H1 (cell line): ENCODE data around the gene SYDE2. TPM values are rescaled to one million over a fixed set of nuclear protein-coding genes. Genes with fewer than 3 reads are reported as not detected.

Experiments used
- MAFK ChIP-seq: IDR thresholded peaks from 2 replicates; pipeline ENCODE4 v1.6.1; 2012; ENCODE audit warnings: low read depth, mild to moderate bottlenecking, improper control_type of control experiment, low read length
- NANOG ChIP-seq: IDR thresholded peaks from 2 replicates; pipeline ENCODE4 v1.6.1; 2011; ENCODE audit warnings: low read length, low read depth, mild to moderate bottlenecking, inconsistent platforms; ENCODE audit not compliant: insufficient read depth, poor library complexity, severe bottlenecking
- RAD21 ChIP-seq, 2 experiments: IDR thresholded peaks in 1 of 2; conservative IDR thresholded peaks in 1 of 2; 2 replicates each; pipeline ENCODE4 v1.6.1; 2011; ENCODE audit warnings: low read depth in 2 of 2, low read length in 2 of 2, improper control_type of control experiment in 1 of 2, inconsistent platforms in 1 of 2, mild to moderate bottlenecking in 1 of 2, moderate library complexity in 1 of 2
- RNF2 ChIP-seq: fragments of 200-900, 300-1000 bp; sonication (generic); IDR thresholded peaks from 2 replicates; pipeline ENCODE4 v1.7.1; 2016; ENCODE audit warnings: borderline replicate concordance, low read depth, mild to moderate bottlenecking, antibody characterized with exemption, low read length; ENCODE audit not compliant: poor library complexity, severe bottlenecking; ENCODE audit errors: missing control alignments
- SAP30 ChIP-seq: fragments of 300-600 bp; sonication (generic); IDR thresholded peaks from 2 replicates; pipeline ENCODE4 v1.7.1; 2012; ENCODE audit warnings: low read length, moderate library complexity, mild to moderate bottlenecking, inconsistent platforms; ENCODE audit not compliant: insufficient read depth, insufficient replicate concordance
- SUZ12 ChIP-seq: fragments of 200-600 bp; sonication (generic); IDR thresholded peaks from 2 replicates; pipeline ENCODE4 v1.6.1; 2012; ENCODE audit warnings: mild to moderate bottlenecking, inconsistent platforms, low read length, moderate library complexity, mixed read lengths
- polyA plus RNA-seq, 7 experiments: library from polyadenylated mRNA; depleted of rRNA in 3 of 7; stranded (reverse) in 5 of 7; unstranded in 2 of 7; fragments of >200 nt in 5 of 7; fragments of 200-250 nt in 2 of 7; gene quantifications; 1 replicate in 5 of 7; 2 replicates in 1 of 7; 4 replicates in 1 of 7; pipeline versions ENCODE4 v1.2.1 to v1.2.3, GENCODE V29; 2011 to 2013; ENCODE audit warnings: missing spikeins in 2 of 7, mixed read lengths in 2 of 7
- total RNA-seq: library from RNA; stranded (reverse); fragmentation: NEBNext Ultra II Directional; extraction: Animal tissue kit (Norgen Biotek cat#: 25700); gene quantifications from 2 replicates; pipeline ENCODE4 v1.2.1, GENCODE V29; 2021
- TF ChIP-seq, protein P1 (sequence below): fragments of 300-600 bp; sonication (generic); IDR thresholded peaks from 2 replicates; pipeline ENCODE4 v1.7.1; 2012; ENCODE audit warnings: low read length, moderate library complexity, mild to moderate bottlenecking, inconsistent platforms; ENCODE audit not compliant: insufficient replicate concordance
- TF ChIP-seq, protein P2 (sequence below): IDR thresholded peaks from 2 replicates; pipeline ENCODE4 v1.6.1; 2012; ENCODE audit warnings: low read length, inconsistent platforms

The SYDE2 gene
- total and polyA plus RNA-seq, 2 of the 8 experiments (the other 6 are each of a cell fraction or from before 2014, with no cell fraction given): 1.6 to 14.6 TPM

DNA sequence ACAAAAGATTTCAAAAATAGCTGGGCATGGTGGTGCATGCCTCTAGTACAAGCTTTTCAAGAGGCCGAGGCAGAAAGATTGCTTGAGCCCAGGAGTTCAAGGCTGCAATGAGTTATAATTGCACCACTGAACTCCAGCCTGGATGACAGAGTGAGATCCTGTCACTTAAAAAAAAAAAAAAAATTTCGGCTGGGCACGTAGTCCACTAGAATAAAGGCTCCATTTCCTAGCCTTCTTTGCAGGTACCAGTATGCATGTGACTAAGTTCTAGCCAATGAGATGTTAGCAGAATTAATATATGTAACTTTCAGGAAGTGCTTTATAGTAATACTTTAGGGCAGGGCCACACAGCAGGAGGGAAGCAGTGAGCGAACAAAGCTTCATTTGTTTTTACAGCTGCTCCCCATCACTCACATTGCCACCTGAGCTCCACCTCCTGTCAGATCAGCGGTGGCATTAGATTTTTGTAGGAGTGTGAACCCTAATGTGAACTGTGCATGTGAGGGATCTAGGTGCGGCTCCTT is 28.8 kb upstream of the SYDE2 start (continued):
- TF ChIP-seq, protein P1, sequence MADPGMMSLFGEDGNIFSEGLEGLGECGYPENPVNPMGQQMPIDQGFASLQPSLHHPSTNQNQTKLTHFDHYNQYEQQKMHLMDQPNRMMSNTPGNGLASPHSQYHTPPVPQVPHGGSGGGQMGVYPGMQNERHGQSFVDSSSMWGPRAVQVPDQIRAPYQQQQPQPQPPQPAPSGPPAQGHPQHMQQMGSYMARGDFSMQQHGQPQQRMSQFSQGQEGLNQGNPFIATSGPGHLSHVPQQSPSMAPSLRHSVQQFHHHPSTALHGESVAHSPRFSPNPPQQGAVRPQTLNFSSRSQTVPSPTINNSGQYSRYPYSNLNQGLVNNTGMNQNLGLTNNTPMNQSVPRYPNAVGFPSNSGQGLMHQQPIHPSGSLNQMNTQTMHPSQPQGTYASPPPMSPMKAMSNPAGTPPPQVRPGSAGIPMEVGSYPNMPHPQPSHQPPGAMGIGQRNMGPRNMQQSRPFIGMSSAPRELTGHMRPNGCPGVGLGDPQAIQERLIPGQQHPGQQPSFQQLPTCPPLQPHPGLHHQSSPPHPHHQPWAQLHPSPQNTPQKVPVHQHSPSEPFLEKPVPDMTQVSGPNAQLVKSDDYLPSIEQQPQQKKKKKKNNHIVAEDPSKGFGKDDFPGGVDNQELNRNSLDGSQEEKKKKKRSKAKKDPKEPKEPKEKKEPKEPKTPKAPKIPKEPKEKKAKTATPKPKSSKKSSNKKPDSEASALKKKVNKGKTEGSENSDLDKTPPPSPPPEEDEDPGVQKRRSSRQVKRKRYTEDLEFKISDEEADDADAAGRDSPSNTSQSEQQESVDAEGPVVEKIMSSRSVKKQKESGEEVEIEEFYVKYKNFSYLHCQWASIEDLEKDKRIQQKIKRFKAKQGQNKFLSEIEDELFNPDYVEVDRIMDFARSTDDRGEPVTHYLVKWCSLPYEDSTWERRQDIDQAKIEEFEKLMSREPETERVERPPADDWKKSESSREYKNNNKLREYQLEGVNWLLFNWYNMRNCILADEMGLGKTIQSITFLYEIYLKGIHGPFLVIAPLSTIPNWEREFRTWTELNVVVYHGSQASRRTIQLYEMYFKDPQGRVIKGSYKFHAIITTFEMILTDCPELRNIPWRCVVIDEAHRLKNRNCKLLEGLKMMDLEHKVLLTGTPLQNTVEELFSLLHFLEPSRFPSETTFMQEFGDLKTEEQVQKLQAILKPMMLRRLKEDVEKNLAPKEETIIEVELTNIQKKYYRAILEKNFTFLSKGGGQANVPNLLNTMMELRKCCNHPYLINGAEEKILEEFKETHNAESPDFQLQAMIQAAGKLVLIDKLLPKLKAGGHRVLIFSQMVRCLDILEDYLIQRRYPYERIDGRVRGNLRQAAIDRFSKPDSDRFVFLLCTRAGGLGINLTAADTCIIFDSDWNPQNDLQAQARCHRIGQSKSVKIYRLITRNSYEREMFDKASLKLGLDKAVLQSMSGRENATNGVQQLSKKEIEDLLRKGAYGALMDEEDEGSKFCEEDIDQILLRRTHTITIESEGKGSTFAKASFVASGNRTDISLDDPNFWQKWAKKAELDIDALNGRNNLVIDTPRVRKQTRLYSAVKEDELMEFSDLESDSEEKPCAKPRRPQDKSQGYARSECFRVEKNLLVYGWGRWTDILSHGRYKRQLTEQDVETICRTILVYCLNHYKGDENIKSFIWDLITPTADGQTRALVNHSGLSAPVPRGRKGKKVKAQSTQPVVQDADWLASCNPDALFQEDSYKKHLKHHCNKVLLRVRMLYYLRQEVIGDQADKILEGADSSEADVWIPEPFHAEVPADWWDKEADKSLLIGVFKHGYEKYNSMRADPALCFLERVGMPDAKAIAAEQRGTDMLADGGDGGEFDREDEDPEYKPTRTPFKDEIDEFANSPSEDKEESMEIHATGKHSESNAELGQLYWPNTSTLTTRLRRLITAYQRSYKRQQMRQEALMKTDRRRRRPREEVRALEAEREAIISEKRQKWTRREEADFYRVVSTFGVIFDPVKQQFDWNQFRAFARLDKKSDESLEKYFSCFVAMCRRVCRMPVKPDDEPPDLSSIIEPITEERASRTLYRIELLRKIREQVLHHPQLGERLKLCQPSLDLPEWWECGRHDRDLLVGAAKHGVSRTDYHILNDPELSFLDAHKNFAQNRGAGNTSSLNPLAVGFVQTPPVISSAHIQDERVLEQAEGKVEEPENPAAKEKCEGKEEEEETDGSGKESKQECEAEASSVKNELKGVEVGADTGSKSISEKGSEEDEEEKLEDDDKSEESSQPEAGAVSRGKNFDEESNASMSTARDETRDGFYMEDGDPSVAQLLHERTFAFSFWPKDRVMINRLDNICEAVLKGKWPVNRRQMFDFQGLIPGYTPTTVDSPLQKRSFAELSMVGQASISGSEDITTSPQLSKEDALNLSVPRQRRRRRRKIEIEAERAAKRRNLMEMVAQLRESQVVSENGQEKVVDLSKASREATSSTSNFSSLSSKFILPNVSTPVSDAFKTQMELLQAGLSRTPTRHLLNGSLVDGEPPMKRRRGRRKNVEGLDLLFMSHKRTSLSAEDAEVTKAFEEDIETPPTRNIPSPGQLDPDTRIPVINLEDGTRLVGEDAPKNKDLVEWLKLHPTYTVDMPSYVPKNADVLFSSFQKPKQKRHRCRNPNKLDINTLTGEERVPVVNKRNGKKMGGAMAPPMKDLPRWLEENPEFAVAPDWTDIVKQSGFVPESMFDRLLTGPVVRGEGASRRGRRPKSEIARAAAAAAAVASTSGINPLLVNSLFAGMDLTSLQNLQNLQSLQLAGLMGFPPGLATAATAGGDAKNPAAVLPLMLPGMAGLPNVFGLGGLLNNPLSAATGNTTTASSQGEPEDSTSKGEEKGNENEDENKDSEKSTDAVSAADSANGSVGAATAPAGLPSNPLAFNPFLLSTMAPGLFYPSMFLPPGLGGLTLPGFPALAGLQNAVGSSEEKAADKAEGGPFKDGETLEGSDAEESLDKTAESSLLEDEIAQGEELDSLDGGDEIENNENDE: no peak
- TF ChIP-seq, protein P2, sequence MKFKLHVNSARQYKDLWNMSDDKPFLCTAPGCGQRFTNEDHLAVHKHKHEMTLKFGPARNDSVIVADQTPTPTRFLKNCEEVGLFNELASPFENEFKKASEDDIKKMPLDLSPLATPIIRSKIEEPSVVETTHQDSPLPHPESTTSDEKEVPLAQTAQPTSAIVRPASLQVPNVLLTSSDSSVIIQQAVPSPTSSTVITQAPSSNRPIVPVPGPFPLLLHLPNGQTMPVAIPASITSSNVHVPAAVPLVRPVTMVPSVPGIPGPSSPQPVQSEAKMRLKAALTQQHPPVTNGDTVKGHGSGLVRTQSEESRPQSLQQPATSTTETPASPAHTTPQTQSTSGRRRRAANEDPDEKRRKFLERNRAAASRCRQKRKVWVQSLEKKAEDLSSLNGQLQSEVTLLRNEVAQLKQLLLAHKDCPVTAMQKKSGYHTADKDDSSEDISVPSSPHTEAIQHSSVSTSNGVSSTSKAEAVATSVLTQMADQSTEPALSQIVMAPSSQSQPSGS: no peak
- TF ChIP-seq SAP30 (no peak), RAD21 (IDR thresholded peaks at IDR 0.05 in 1 of 2, conservative IDR thresholded peaks at IDR 0.05 in 1 of 2; ENCODE audit: low read depth in 2 of 2, low read length in 2 of 2) (no peak), MAFK (no peak), SUZ12 (no peak), RNF2 (no peak), NANOG (no peak)
